HT1080 (cell line): ENCODE data around the gene RAB6B. TPM values are rescaled to one million over a fixed set of nuclear protein-coding genes. Genes with fewer than 3 reads are reported as not detected.
A peak's percentile ranks its signal among the peaks of the same experiment; 100 is the strongest.

Experiments
- DNase-seq: peaks from one replicate; pipeline ENCODE4 v3.0.0-alpha.2; 2015; ENCODE audit warnings: low read depth
- total RNA-seq: library from RNA; depleted of rRNA; stranded (reverse); fragments of >200 nt; shearing (Covaris generic); gene quantifications from 2 replicates; pipeline ENCODE4 v1.2.3, GENCODE V29; 2014

Gene RAB6B
- total RNA-seq, 1 experiment from 2014 or later, result 0.51 TPM

- no peak for DNase-seq
Measured at GRCh38 chr3:133931084-133931483, 35.4 kb upstream of the RAB6B start.

GRCh38 chr3:133930341-133930933 is 34.8 kb upstream of the RAB6B start:
- DNase-seq, result peak; percentile 68

GRCh38 chr3:133928903-133929607 is 33.4 kb upstream of the RAB6B start:
- DNase-seq, result peak; percentile 57

- DNase-seq, result no peak
Measured at GRCh38 chr3:133928136-133928893, 32.6 kb upstream of the RAB6B start.

GRCh38 chr3:133927540-133928066 is 31.9 kb upstream of the RAB6B start:
- DNase-seq, result no peak

GRCh38 chr3:133926736-133927539 is 31.3 kb upstream of the RAB6B start:
- no peak for DNase-seq

GRCh38 chr3:133925960-133926735 is 30.5 kb upstream of the RAB6B start:
- DNase-seq, result no peak

GRCh38 chr3:133924041-133924440 is 28.4 kb upstream of the RAB6B start:
- DNase-seq, result no peak

- no peak for DNase-seq
Measured at GRCh38 chr3:133921592-133921991, 25.9 kb upstream of the RAB6B start.

- DNase-seq, result no peak
Measured at GRCh38 chr3:133917144-133917543, 21.5 kb upstream of the RAB6B start.

GRCh38 chr3:133915685-133916658 is 20.3 kb upstream of the RAB6B start:
- no peak for DNase-seq

- DNase-seq, result no peak
Measured at GRCh38 chr3:133914839-133915600, 19.3 kb upstream of the RAB6B start.

GRCh38 chr3:133910422-133910821 is 14.7 kb upstream of the RAB6B start:
- no peak for DNase-seq

GRCh38 chr3:133905376-133905775 is 9.7 kb upstream of the RAB6B start:
- no peak for DNase-seq

- no peak for DNase-seq
Measured at GRCh38 chr3:133901847-133902246, 6.2 kb upstream of the RAB6B start.

- DNase-seq, result no peak
Measured at GRCh38 chr3:133901083-133901482, 5.4 kb upstream of the RAB6B start.

- no peak for DNase-seq
Measured at GRCh38 chr3:133899311-133899710, 3.6 kb upstream of the RAB6B start.

GRCh38 chr3:133897547-133897946 is 1.9 kb upstream of the RAB6B start:
- no peak for DNase-seq
